Liver (tissue), 9 donors: Measurements from ENCODE around the gene ATP2B2. TPM values are rescaled to one million over a fixed set of nuclear protein-coding genes. Genes with fewer than 3 reads are reported as not detected.

Source experiments
- DNase-seq: peaks from one replicate; pipeline ENCODE4 v3.0.0-alpha.2; 2017; ENCODE audit warnings: low spot score
- H3K27ac ChIP-seq, 2 donors: one replicate each; pipeline ENCODE4 v1.7.0; 2013; ENCODE audit warnings: inconsistent platforms in 2 of 2, low read length in 2 of 2, control low read depth in 1 of 2, low read depth in 1 of 2, mild to moderate bottlenecking in 1 of 2
- H3K27me3 ChIP-seq, 4 donors: one replicate each; pipeline versions ENCODE4 v1.6.1 to v1.7.0; 2013; ENCODE audit warnings: low read length in 3 of 4, inconsistent platforms in 1 of 4, mild to moderate bottlenecking in 1 of 4, moderate library complexity in 1 of 4; ENCODE audit not compliant: control insufficient read depth in 4 of 4, insufficient read depth in 4 of 4
- H3K36me3 ChIP-seq, 4 donors: one replicate each; pipeline versions ENCODE4 v1.6.1 to v1.7.0; 2013; ENCODE audit warnings: low read length in 3 of 4, mild to moderate bottlenecking in 3 of 4, low read depth in 1 of 4, moderate library complexity in 1 of 4; ENCODE audit not compliant: control insufficient read depth in 4 of 4, insufficient read depth in 3 of 4
- H3K4me1 ChIP-seq, 4 donors: one replicate each; pipeline versions ENCODE4 v1.6.1 to v1.7.0; 2013; ENCODE audit warnings: low read length in 3 of 4, mild to moderate bottlenecking in 3 of 4, moderate library complexity in 1 of 4; ENCODE audit not compliant: control insufficient read depth in 4 of 4, insufficient read depth in 4 of 4
- H3K4me3 ChIP-seq, 3 donors: one replicate each; pipeline versions ENCODE4 v1.6.1 to v1.7.0; 2013; ENCODE audit warnings: low read length in 3 of 3, control low read depth in 1 of 3, low read depth in 1 of 3, mild to moderate bottlenecking in 1 of 3
- H3K9ac ChIP-seq, 2 donors: one replicate each; pipeline ENCODE4 v1.7.0; 2013; ENCODE audit warnings: low read length in 2 of 2, mild to moderate bottlenecking in 2 of 2, moderate library complexity in 2 of 2, control low read depth in 1 of 2, low read depth in 1 of 2
- H3K9me3 ChIP-seq, 4 donors: one replicate each; pipeline versions ENCODE4 v1.6.1 to v1.7.0; 2013; ENCODE audit warnings: low read length in 3 of 4; ENCODE audit not compliant: control insufficient read depth in 4 of 4
- ATF3 ChIP-seq: IDR thresholded peaks from 2 replicates; pipeline ENCODE4 v1.6.1; 2016; ENCODE audit warnings: antibody characterized with exemption
- CTCF ChIP-seq: fragments of 150-350 bp; IDR thresholded peaks from 2 replicates; pipeline ENCODE4 v1.5.1; 2017; ENCODE audit warnings: improper control_type of control experiment, low read depth, low read length; ENCODE audit not compliant: missing input control
- EGR1 ChIP-seq, 2 donors: IDR thresholded peaks; 2 replicates each; pipeline ENCODE4 v1.6.1; 2016 to 2018; ENCODE audit warnings: antibody characterized with exemption in 2 of 2, low read depth in 2 of 2
- FOXA1 ChIP-seq: IDR thresholded peaks from 2 replicates; pipeline ENCODE4 v1.6.1; 2016; ENCODE audit warnings: antibody characterized with exemption
- FOXA2 ChIP-seq: IDR thresholded peaks from 2 replicates; pipeline ENCODE4 v1.6.1; 2016; ENCODE audit warnings: antibody characterized with exemption
- HNF4G ChIP-seq: IDR thresholded peaks from 2 replicates; pipeline ENCODE4 v1.6.1; 2016; ENCODE audit warnings: antibody characterized with exemption
- JUND ChIP-seq, 2 donors: IDR thresholded peaks; 2 replicates each; pipeline ENCODE4 v1.6.1; 2016; ENCODE audit warnings: antibody characterized with exemption in 2 of 2
- MAX ChIP-seq: IDR thresholded peaks from 2 replicates; pipeline ENCODE4 v1.6.1; 2016; ENCODE audit warnings: antibody characterized with exemption
- NR2F2 ChIP-seq: IDR thresholded peaks from 2 replicates; pipeline ENCODE4 v1.6.1; 2016; ENCODE audit warnings: antibody characterized with exemption
- RAD21 ChIP-seq, 2 donors: IDR thresholded peaks; 2 replicates each; pipeline ENCODE4 v1.6.1; 2016; ENCODE audit warnings: antibody characterized with exemption in 2 of 2, mild to moderate bottlenecking in 2 of 2
- REST ChIP-seq: IDR thresholded peaks from 2 replicates; pipeline ENCODE4 v1.6.1; 2016; ENCODE audit warnings: antibody characterized with exemption, mild to moderate bottlenecking
- RXRA ChIP-seq, 2 donors: IDR thresholded peaks; 2 replicates each; pipeline ENCODE4 v1.6.1; 2017 to 2018; ENCODE audit warnings: antibody characterized with exemption in 2 of 2, mild to moderate bottlenecking in 1 of 2
- TAF1 ChIP-seq: conservative IDR thresholded peaks from 2 replicates; pipeline ENCODE4 v1.6.1; 2016; ENCODE audit warnings: antibody characterized with exemption, mild to moderate bottlenecking
- YY1 ChIP-seq: IDR thresholded peaks from 2 replicates; pipeline ENCODE4 v1.6.1; 2016; ENCODE audit warnings: antibody characterized with exemption, mild to moderate bottlenecking
- ZBTB33 ChIP-seq: IDR thresholded peaks from 2 replicates; pipeline ENCODE4 v1.6.1; 2016; ENCODE audit warnings: antibody characterized with exemption
- WGBS: extraction: QIAGEN DNeasy Blood & Tissue Kit; methylation state at CpG from one replicate; pipeline ENCODE4 v1.1.7; 2013; 5-methylcytosine and 5-hydroxymethylcytosine counted together
- polyA plus RNA-seq, 2 donors: library from polyadenylated mRNA; stranded (reverse) in 1 of 2; unstranded in 1 of 2; fragments of 200-250 nt in 1 of 2; fragments of >200 nt in 1 of 2; fragmentation: Nextera tagmentation in 1 of 2; extraction: Ambion mirVana in 1 of 2; gene quantifications; one replicate each; pipeline versions ENCODE4 v1.2.1 to v1.2.3, GENCODE V29; 2013 to 2015
- total RNA-seq, 2 donors: library from RNA; depleted of rRNA; stranded (reverse); fragments of >200 nt; gene quantifications; one replicate each; pipeline ENCODE4 v1.2.3, GENCODE V29; 2014
- donor health status: healthy.
- donor health status: healthy.
- donor health status: healthy.
- donor health status: healthy.
- donor health status: healthy.

ATP2B2 gene
- total and polyA plus RNA-seq, 4 donors: 10.4 to 27.8 (median 20.7) TPM

GRCh38 chr3:10357095-10357494 lies 148.3 kb downstream of the ATP2B2 start:
- Histone ChIP-seq H3K9ac (no peak overlapping the region), H3K4me1 (no peaks in the 10 kb centered on the region), H3K36me3 (peaks cover 10 to 81% (median 34%) of the 10 kb centered on the region in 4 donors), H3K27me3 (no peaks in the 10 kb centered on the region), H3K9me3 (no peaks in the 10 kb centered on the region), H3K27ac (no peak overlapping the region), H3K4me3 (no peak overlapping the region)
- TF ChIP-seq RXRA (IDR thresholded peaks at IDR 0.05) (no peak), RAD21 (IDR thresholded peaks at IDR 0.05) (no peak), REST (no peak), FOXA2 (no peak)
- no peak for DNase-seq
- 80% methylated on average over 6 of the region's 6 CpGs for WGBS

GRCh38 chr3:10356461-10356981 lies 148.9 kb downstream of the ATP2B2 start:
- 85% methylated on average over 5 of the region's 5 CpGs for WGBS
- H3K27me3 ChIP-seq: no peaks in the 10 kb centered on the region
- H3K9me3 ChIP-seq: no peaks in the 10 kb centered on the region
- DNase-seq: no peak
- peaks cover 13 to 80% (median 33%) of the 10 kb centered on the region in 4 donors for H3K36me3 ChIP-seq
- no peak overlapping the region for H3K27ac ChIP-seq
- no peak overlapping the region for H3K4me3 ChIP-seq
- H3K9ac ChIP-seq: no peak overlapping the region
- TF ChIP-seq RXRA (IDR thresholded peaks at IDR 0.05) (no peak), MAX (no peak), ATF3 (no peak), YY1 (no peak)
- H3K4me1 ChIP-seq: no peaks in the 10 kb centered on the region

- 69% methylated on average over 13 of the region's 13 CpGs for WGBS
- peaks cover 15 to 74% (median 36%) of the 10 kb centered on the region in 4 donors for H3K36me3 ChIP-seq
- H3K9me3 ChIP-seq: no peaks in the 10 kb centered on the region
- H3K9ac ChIP-seq: no peak overlapping the region
- H3K27me3 ChIP-seq: no peaks in the 10 kb centered on the region
- no peak for DNase-seq
- H3K27ac ChIP-seq: no peak overlapping the region
- H3K4me3 ChIP-seq: no peak overlapping the region
- no peaks in the 10 kb centered on the region for H3K4me1 ChIP-seq
- no peak for TF ChIP-seq EGR1 (IDR thresholded peaks at IDR 0.05; ENCODE audit: low read depth in 2 of 2)
- TF ChIP-seq FOXA1: no peak
- TF ChIP-seq TAF1: no peak
- TF ChIP-seq REST: no peak
- TF ChIP-seq YY1: no peak
- TF ChIP-seq NR2F2: no peak
- no peak for TF ChIP-seq HNF4G
- no peak for TF ChIP-seq RXRA (IDR thresholded peaks at IDR 0.05)
- TF ChIP-seq ZBTB33: no peak
- TF ChIP-seq RAD21 (IDR thresholded peaks at IDR 0.05): no peak
- TF ChIP-seq ATF3: no peak
- TF ChIP-seq JUND (IDR thresholded peaks at IDR 0.05): no peak
- TF ChIP-seq CTCF: no peak
Observed at GRCh38 chr3:10354361-10355015, 150.9 kb downstream of the ATP2B2 start.
